ENCODE measurements around the gene C2CD4C. TPM values are rescaled to one million over a fixed set of nuclear protein-coding genes. Genes with fewer than 3 reads are reported as not detected.
A peak's percentile ranks its signal among the peaks of the same experiment; 100 is the strongest.

Gene C2CD4C
- total RNA-seq, 1 experiment from 2014 or later = 1.8 TPM

- POLR2A ChIA-PET (ENCODE audit: low non-redundant PET) = no interaction called here
- no TSS peak for BruUV-seq (replicated peaks)
- no peaks in the 10 kb centered on the region for H3K36me3 ChIP-seq (ENCODE audit: insufficient read depth, low read length, poor library complexity, severe bottlenecking)
- no peak overlapping the region for H3K4me3 ChIP-seq (ENCODE audit: low read depth, low read length, poor library complexity, severe bottlenecking)
- peaks cover 7% of the 10 kb centered on the region for H3K4me1 ChIP-seq (ENCODE audit: insufficient read depth, low read length, poor library complexity, severe bottlenecking)
- no peak for DNase-seq (ENCODE audit: low spot score)
- intact Hi-C loops (cut with micrococcal nuclease; ENCODE audit: unreplicated experiment) = no loop called here
- CTCF ChIA-PET = no interaction called here
- H3K27ac ChIP-seq (ENCODE audit: low read depth, low read length, poor library complexity, severe bottlenecking) = no peak overlapping the region
- TF ChIP-seq, protein P1, sequence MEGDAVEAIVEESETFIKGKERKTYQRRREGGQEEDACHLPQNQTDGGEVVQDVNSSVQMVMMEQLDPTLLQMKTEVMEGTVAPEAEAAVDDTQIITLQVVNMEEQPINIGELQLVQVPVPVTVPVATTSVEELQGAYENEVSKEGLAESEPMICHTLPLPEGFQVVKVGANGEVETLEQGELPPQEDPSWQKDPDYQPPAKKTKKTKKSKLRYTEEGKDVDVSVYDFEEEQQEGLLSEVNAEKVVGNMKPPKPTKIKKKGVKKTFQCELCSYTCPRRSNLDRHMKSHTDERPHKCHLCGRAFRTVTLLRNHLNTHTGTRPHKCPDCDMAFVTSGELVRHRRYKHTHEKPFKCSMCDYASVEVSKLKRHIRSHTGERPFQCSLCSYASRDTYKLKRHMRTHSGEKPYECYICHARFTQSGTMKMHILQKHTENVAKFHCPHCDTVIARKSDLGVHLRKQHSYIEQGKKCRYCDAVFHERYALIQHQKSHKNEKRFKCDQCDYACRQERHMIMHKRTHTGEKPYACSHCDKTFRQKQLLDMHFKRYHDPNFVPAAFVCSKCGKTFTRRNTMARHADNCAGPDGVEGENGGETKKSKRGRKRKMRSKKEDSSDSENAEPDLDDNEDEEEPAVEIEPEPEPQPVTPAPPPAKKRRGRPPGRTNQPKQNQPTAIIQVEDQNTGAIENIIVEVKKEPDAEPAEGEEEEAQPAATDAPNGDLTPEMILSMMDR (conservative IDR thresholded peaks at IDR 0.05; ENCODE audit: low read depth, low read length) = no peak
- no peak for TF ChIP-seq EZH2 (IDR thresholded peaks at IDR 0.05; ENCODE audit: borderline replicate concordance, low read depth, low read length, poor library complexity, severe bottlenecking)
- H3K9me3 ChIP-seq (ENCODE audit: low read depth, low read length, poor library complexity, severe bottlenecking) = no peaks in the 10 kb centered on the region
- peaks cover 7% of the 10 kb centered on the region for H3K27me3 ChIP-seq (replicated peaks; ENCODE audit: insufficient read depth, low read depth, low read length, poor library complexity)
Observed at GRCh38 chr19:410243-410781, 1.4 kb upstream of the C2CD4C start.

DNA sequence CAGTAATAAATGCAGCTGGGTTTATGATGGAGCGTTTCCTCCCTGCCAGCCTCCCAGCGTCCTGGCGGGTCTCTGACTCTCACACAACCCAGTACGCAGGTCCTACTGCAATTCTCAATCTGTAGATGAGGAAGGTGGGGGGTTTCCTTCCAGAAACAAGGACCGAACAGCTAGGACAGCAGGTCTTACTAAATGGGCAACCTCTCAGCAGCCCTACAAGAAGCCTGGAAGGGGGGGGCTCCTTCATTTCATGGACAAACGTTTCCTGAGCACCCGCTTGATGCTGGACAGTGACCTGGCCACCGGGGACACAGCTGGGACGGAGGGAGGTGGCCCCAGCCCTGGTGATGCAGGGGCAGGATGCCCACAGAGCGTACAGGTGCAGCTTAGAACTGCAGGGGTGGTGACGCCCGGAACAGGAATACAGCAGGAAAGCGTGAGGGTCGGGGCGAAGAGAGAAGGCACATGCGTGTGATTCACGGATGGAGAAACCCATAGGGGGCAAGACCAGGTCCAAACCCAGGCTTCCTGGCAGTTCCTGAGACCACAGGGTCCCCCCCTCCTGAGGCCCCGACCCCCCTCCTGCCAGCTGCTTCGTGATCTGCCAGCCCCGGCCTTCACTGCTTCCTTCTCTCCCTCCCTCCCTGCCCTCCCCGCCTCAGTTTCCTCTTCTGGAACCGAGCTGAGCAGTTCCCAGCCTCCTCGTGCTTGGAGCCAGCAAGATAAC is 732 bp upstream of the C2CD4C start:
- no peaks in the 10 kb centered on the region for H3K36me3 ChIP-seq (ENCODE audit: insufficient read depth, low read length, poor library complexity, severe bottlenecking)
- CTCF ChIA-PET = no interaction called here
- POLR2A ChIA-PET (ENCODE audit: low non-redundant PET) = no interaction called here
- H3K27me3 ChIP-seq (replicated peaks; ENCODE audit: insufficient read depth, low read depth, low read length, poor library complexity) = peaks cover 7% of the 10 kb centered on the region
- intact Hi-C loops (cut with micrococcal nuclease; ENCODE audit: unreplicated experiment) = loop anchor here (10.0 kb wide), 1 partner anchor 75 kb away; no protein-coding TSS in a partner anchor
- no TSS peak for BruUV-seq (replicated peaks)
- no peaks in the 10 kb centered on the region for H3K9me3 ChIP-seq (ENCODE audit: low read depth, low read length, poor library complexity, severe bottlenecking)
- no peak overlapping the region for H3K27ac ChIP-seq (ENCODE audit: low read depth, low read length, poor library complexity, severe bottlenecking)
- peaks cover 7% of the 10 kb centered on the region for H3K4me1 ChIP-seq (ENCODE audit: insufficient read depth, low read length, poor library complexity, severe bottlenecking)
- H3K4me3 ChIP-seq (ENCODE audit: low read depth, low read length, poor library complexity, severe bottlenecking) = peak overlapping the region; percentile 63
- DNase-seq (ENCODE audit: low spot score) = peak; percentile 37
- TF ChIP-seq, protein P1 (conservative IDR thresholded peaks at IDR 0.05; ENCODE audit: low read depth, low read length) = no peak
- TF ChIP-seq EZH2 (IDR thresholded peaks at IDR 0.05; ENCODE audit: borderline replicate concordance, low read depth, low read length, poor library complexity, severe bottlenecking) = no peak

- H3K27ac ChIP-seq (ENCODE audit: low read depth, low read length, poor library complexity, severe bottlenecking) = no peak overlapping the region
- no peaks in the 10 kb centered on the region for H3K9me3 ChIP-seq (ENCODE audit: low read depth, low read length, poor library complexity, severe bottlenecking)
- peak overlapping the region; percentile 63 for H3K4me3 ChIP-seq (ENCODE audit: low read depth, low read length, poor library complexity, severe bottlenecking)
- TF ChIP-seq EZH2 (IDR thresholded peaks at IDR 0.05; ENCODE audit: borderline replicate concordance, low read depth, low read length, poor library complexity, severe bottlenecking) = no peak
- peaks cover 7% of the 10 kb centered on the region for H3K27me3 ChIP-seq (replicated peaks; ENCODE audit: insufficient read depth, low read depth, low read length, poor library complexity)
- ChIA-PET POLR2A (ENCODE audit: low non-redundant PET) (no interaction called here), CTCF (no interaction called here)
- H3K4me1 ChIP-seq (ENCODE audit: insufficient read depth, low read length, poor library complexity, severe bottlenecking) = peaks cover 7% of the 10 kb centered on the region
- DNase-seq (ENCODE audit: low spot score) = peak; percentile 31
- intact Hi-C loops (cut with micrococcal nuclease; ENCODE audit: unreplicated experiment) = loop anchor here (10.0 kb wide), 1 partner anchor 76 kb away; no protein-coding TSS in a partner anchor
- no TSS peak for BruUV-seq (replicated peaks)
- no peaks in the 10 kb centered on the region for H3K36me3 ChIP-seq (ENCODE audit: insufficient read depth, low read length, poor library complexity, severe bottlenecking)
Observed at GRCh38 chr19:408441-408901, 476 bp downstream of the C2CD4C start.

Data from A673 (cell line).